H1 (cell line): ENCODE results near the gene STK16. TPM values are rescaled to one million over a fixed set of nuclear protein-coding genes. Genes with fewer than 3 reads are reported as not detected.

Source experiments
- KDM4A ChIP-seq: IDR thresholded peaks from one replicate; pipeline ENCODE4 v1.7.1; 2012; ENCODE audit warnings: low read depth, mild to moderate bottlenecking, moderate library complexity, low read length, inconsistent platforms; ENCODE audit not compliant: severe bottlenecking
- TAF1 ChIP-seq: IDR thresholded peaks from 2 replicates; pipeline ENCODE4 v1.6.1; 2011; ENCODE audit warnings: mild to moderate bottlenecking, low read depth, low read length
- TEAD4 ChIP-seq: IDR thresholded peaks from 2 replicates; pipeline ENCODE4 v1.6.1; 2012; ENCODE audit warnings: low read depth, low read length, inconsistent platforms, mixed read lengths
- polyA plus RNA-seq, 7 experiments: library from polyadenylated mRNA; depleted of rRNA in 3 of 7; stranded (reverse) in 5 of 7; unstranded in 2 of 7; fragments of >200 nt in 5 of 7; fragments of 200-250 nt in 2 of 7; gene quantifications; 1 replicate in 5 of 7; 2 replicates in 1 of 7; 4 replicates in 1 of 7; pipeline versions ENCODE4 v1.2.1 to v1.2.3, GENCODE V29; 2011 to 2013; ENCODE audit warnings: missing spikeins in 2 of 7, mixed read lengths in 2 of 7
- total RNA-seq: library from RNA; stranded (reverse); fragmentation: NEBNext Ultra II Directional; extraction: Animal tissue kit (Norgen Biotek cat#: 25700); gene quantifications from 2 replicates; pipeline ENCODE4 v1.2.1, GENCODE V29; 2021
- TF ChIP-seq, protein P1 (sequence below), 3 experiments: IDR thresholded peaks; 1 replicate in 2 of 3; 2 replicates in 1 of 3; pipeline versions ENCODE4 v1.5.1 to v1.6.1; 2011; ENCODE audit warnings: low read length in 3 of 3, mild to moderate bottlenecking in 3 of 3, inconsistent platforms in 2 of 3, low read depth in 1 of 3, moderate library complexity in 1 of 3; ENCODE audit not compliant: insufficient read depth in 1 of 3; ENCODE audit errors: control extremely low read depth in 1 of 3
- TF ChIP-seq, protein P2 (sequence below): fragments of 300-600 bp; sonication (generic); IDR thresholded peaks from 2 replicates; pipeline ENCODE4 v1.7.1; 2012; ENCODE audit warnings: low read length, moderate library complexity, mild to moderate bottlenecking, inconsistent platforms; ENCODE audit not compliant: insufficient replicate concordance

The STK16 gene
- total and polyA plus RNA-seq, 2 of the 8 experiments (the other 6 are each of a cell fraction or from before 2014, with no cell fraction given) = 21.3 to 51.4 TPM

DNA sequence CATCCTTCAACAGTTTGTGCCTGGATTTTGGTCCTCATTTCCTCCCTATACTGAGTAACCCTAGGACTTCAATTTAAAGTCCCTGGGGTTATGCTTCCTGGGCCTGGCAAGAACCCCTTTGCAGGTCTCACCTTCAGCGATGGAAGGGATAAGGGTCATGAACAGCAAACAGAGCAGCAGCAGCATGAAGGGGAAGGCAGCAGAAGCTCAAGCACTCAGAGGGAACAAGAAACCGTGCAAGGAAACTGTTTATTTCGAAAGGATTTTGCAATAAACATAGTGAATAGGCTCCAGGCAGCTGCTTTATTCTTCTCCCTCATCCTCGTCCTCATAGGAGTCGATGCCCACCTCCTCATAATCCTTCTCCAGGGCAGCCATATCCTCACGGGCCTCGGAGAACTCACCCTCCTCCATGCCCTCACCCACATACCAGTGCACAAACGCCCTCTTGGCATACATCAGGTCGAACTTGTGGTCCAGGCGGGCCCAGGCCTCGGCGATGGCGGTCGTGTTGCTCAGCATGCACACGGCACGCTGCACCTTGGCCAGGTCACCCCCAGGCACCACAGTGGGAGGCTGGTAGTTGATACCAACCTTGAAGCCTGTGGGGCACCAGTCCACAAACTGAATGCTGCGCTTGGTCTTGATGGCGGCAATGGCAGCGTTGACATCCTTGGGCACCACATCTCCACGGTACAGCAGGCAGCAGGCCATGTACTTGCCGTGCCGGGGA, 4.9 kb downstream of the STK16 start (continued):
- TF ChIP-seq, protein P1, sequence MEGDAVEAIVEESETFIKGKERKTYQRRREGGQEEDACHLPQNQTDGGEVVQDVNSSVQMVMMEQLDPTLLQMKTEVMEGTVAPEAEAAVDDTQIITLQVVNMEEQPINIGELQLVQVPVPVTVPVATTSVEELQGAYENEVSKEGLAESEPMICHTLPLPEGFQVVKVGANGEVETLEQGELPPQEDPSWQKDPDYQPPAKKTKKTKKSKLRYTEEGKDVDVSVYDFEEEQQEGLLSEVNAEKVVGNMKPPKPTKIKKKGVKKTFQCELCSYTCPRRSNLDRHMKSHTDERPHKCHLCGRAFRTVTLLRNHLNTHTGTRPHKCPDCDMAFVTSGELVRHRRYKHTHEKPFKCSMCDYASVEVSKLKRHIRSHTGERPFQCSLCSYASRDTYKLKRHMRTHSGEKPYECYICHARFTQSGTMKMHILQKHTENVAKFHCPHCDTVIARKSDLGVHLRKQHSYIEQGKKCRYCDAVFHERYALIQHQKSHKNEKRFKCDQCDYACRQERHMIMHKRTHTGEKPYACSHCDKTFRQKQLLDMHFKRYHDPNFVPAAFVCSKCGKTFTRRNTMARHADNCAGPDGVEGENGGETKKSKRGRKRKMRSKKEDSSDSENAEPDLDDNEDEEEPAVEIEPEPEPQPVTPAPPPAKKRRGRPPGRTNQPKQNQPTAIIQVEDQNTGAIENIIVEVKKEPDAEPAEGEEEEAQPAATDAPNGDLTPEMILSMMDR (IDR thresholded peaks at IDR 0.05; ENCODE audit: control extremely low read depth in 1 of 3, insufficient read depth in 1 of 3, low read depth in 1 of 3, low read length in 3 of 3) = no peak
- TF ChIP-seq KDM4A (no peak), TAF1 (no peak), TEAD4 (no peak)
- TF ChIP-seq, protein P2, sequence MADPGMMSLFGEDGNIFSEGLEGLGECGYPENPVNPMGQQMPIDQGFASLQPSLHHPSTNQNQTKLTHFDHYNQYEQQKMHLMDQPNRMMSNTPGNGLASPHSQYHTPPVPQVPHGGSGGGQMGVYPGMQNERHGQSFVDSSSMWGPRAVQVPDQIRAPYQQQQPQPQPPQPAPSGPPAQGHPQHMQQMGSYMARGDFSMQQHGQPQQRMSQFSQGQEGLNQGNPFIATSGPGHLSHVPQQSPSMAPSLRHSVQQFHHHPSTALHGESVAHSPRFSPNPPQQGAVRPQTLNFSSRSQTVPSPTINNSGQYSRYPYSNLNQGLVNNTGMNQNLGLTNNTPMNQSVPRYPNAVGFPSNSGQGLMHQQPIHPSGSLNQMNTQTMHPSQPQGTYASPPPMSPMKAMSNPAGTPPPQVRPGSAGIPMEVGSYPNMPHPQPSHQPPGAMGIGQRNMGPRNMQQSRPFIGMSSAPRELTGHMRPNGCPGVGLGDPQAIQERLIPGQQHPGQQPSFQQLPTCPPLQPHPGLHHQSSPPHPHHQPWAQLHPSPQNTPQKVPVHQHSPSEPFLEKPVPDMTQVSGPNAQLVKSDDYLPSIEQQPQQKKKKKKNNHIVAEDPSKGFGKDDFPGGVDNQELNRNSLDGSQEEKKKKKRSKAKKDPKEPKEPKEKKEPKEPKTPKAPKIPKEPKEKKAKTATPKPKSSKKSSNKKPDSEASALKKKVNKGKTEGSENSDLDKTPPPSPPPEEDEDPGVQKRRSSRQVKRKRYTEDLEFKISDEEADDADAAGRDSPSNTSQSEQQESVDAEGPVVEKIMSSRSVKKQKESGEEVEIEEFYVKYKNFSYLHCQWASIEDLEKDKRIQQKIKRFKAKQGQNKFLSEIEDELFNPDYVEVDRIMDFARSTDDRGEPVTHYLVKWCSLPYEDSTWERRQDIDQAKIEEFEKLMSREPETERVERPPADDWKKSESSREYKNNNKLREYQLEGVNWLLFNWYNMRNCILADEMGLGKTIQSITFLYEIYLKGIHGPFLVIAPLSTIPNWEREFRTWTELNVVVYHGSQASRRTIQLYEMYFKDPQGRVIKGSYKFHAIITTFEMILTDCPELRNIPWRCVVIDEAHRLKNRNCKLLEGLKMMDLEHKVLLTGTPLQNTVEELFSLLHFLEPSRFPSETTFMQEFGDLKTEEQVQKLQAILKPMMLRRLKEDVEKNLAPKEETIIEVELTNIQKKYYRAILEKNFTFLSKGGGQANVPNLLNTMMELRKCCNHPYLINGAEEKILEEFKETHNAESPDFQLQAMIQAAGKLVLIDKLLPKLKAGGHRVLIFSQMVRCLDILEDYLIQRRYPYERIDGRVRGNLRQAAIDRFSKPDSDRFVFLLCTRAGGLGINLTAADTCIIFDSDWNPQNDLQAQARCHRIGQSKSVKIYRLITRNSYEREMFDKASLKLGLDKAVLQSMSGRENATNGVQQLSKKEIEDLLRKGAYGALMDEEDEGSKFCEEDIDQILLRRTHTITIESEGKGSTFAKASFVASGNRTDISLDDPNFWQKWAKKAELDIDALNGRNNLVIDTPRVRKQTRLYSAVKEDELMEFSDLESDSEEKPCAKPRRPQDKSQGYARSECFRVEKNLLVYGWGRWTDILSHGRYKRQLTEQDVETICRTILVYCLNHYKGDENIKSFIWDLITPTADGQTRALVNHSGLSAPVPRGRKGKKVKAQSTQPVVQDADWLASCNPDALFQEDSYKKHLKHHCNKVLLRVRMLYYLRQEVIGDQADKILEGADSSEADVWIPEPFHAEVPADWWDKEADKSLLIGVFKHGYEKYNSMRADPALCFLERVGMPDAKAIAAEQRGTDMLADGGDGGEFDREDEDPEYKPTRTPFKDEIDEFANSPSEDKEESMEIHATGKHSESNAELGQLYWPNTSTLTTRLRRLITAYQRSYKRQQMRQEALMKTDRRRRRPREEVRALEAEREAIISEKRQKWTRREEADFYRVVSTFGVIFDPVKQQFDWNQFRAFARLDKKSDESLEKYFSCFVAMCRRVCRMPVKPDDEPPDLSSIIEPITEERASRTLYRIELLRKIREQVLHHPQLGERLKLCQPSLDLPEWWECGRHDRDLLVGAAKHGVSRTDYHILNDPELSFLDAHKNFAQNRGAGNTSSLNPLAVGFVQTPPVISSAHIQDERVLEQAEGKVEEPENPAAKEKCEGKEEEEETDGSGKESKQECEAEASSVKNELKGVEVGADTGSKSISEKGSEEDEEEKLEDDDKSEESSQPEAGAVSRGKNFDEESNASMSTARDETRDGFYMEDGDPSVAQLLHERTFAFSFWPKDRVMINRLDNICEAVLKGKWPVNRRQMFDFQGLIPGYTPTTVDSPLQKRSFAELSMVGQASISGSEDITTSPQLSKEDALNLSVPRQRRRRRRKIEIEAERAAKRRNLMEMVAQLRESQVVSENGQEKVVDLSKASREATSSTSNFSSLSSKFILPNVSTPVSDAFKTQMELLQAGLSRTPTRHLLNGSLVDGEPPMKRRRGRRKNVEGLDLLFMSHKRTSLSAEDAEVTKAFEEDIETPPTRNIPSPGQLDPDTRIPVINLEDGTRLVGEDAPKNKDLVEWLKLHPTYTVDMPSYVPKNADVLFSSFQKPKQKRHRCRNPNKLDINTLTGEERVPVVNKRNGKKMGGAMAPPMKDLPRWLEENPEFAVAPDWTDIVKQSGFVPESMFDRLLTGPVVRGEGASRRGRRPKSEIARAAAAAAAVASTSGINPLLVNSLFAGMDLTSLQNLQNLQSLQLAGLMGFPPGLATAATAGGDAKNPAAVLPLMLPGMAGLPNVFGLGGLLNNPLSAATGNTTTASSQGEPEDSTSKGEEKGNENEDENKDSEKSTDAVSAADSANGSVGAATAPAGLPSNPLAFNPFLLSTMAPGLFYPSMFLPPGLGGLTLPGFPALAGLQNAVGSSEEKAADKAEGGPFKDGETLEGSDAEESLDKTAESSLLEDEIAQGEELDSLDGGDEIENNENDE = no peak
